HEK293 (cell line): ENCODE results near the gene TOMM5.

Experiments used
- CTCF ChIA-PET: fragments of 350-600 bp; formaldehyde crosslinking; extraction: SDS; loops from one replicate; lab custom pipeline; 2021; ENCODE audit warnings: antibody characterized with exemption; lab: Yijun Ruan, JAX
- POLR2A ChIA-PET: fragments of 300-600 bp; formaldehyde crosslinking; extraction: SDS; loops from one replicate; lab custom pipeline; 2020; ENCODE audit warnings: antibody characterized with exemption, inconsistent platforms; lab: Yijun Ruan, JAX
- H3K27ac ChIP-seq: fragments of 200-500 bp; sonication (Bioruptor generic); 2 replicates; pipeline ENCODE4 v1.5.1; 2014; ENCODE audit warnings: low read depth, low read length, control low read depth, inconsistent platforms; ENCODE audit errors: extremely low read depth
- H3K36me3 ChIP-seq, 2 experiments: fragments of 200-500 bp in 1 of 2; sonication (Bioruptor generic) in 1 of 2; 1 replicate in 1 of 2; 2 replicates in 1 of 2; pipeline ENCODE4 v1.5.1; 2014 to 2017; ENCODE audit warnings: inconsistent platforms in 2 of 2, low read length in 2 of 2; ENCODE audit not compliant: control insufficient read depth in 2 of 2, insufficient read depth in 1 of 2
- H3K4me1 ChIP-seq: fragments of 200-500 bp; sonication (Bioruptor generic); 2 replicates; pipeline ENCODE4 v1.5.1; 2014; ENCODE audit warnings: mild to moderate bottlenecking, low read length, inconsistent platforms; ENCODE audit not compliant: control insufficient read depth, insufficient read depth
- H3K4me3 ChIP-seq: 2 replicates; pipeline ENCODE4 v1.5.1; 2011; ENCODE audit warnings: low read depth, mild to moderate bottlenecking, control low read depth, low read length, moderate library complexity
- H3K9me3 ChIP-seq: fragments of 200-500 bp; sonication (Bioruptor generic); 2 replicates; pipeline ENCODE4 v1.5.1; 2014; ENCODE audit warnings: low read depth, low read length, inconsistent platforms; ENCODE audit not compliant: control insufficient read depth, insufficient read depth
- EGR2 ChIP-seq: fragments of 450-650 bp; formaldehyde crosslinking; IDR thresholded peaks from 2 replicates; pipeline ENCODE4 v1.5.1; 2016; ENCODE audit warnings: low read depth, missing biosample characterization, missing genetic modification characterization
- HOXC10 ChIP-seq: sonication (generic); formaldehyde crosslinking; IDR thresholded peaks from 2 replicates; pipeline ENCODE4 v1.8.1; 2023; ENCODE audit warnings: mild to moderate bottlenecking, missing genetic modification reagents
- KLF10 ChIP-seq: fragments of 450-650 bp; IDR thresholded peaks from 2 replicates; pipeline ENCODE4 v1.5.1; 2018; ENCODE audit warnings: missing biosample characterization, mild to moderate bottlenecking, missing genetic modification characterization
- OVOL3 ChIP-seq: fragments of 450-650 bp; formaldehyde crosslinking; IDR thresholded peaks from 2 replicates; pipeline ENCODE4 v1.5.1; 2016; ENCODE audit warnings: missing biosample characterization, missing genetic modification characterization
- WT1 ChIP-seq: fragments of 450-650 bp; formaldehyde crosslinking; IDR thresholded peaks from 2 replicates; pipeline ENCODE4 v1.5.1; 2016; ENCODE audit warnings: missing biosample characterization, missing genetic modification characterization
- YY2 ChIP-seq: fragments of 450-650 bp; formaldehyde crosslinking; IDR thresholded peaks from 2 replicates; pipeline ENCODE4 v1.5.1; 2016; ENCODE audit warnings: missing biosample characterization, missing genetic modification characterization
- ZFHX2 ChIP-seq: fragments of 450-650 bp; formaldehyde crosslinking; conservative IDR thresholded peaks from 2 replicates; pipeline ENCODE4 v1.5.1; 2016; ENCODE audit warnings: missing biosample characterization, missing genetic modification characterization
- ZNF146 ChIP-seq: fragments of 450-650 bp; formaldehyde crosslinking; IDR thresholded peaks from 2 replicates; pipeline ENCODE4 v1.5.1; 2016; ENCODE audit warnings: missing biosample characterization, missing genetic modification characterization
- ZNF2 ChIP-seq: fragments of 450-650 bp; formaldehyde crosslinking; IDR thresholded peaks from 2 replicates; pipeline ENCODE4 v1.5.1; 2016; ENCODE audit warnings: missing biosample characterization, missing genetic modification characterization
- ZNF223 ChIP-seq: fragments of 450-650 bp; formaldehyde crosslinking; IDR thresholded peaks from 2 replicates; pipeline ENCODE4 v1.5.1; 2016; ENCODE audit warnings: missing biosample characterization, missing genetic modification characterization
- ZNF37A ChIP-seq: fragments of 450-650 bp; IDR thresholded peaks from 2 replicates; pipeline ENCODE4 v1.5.1; 2018; ENCODE audit warnings: missing biosample characterization, missing genetic modification characterization
- TF ChIP-seq, protein P1 (sequence below): fragments of 450-650 bp; formaldehyde crosslinking; conservative IDR thresholded peaks from 2 replicates; pipeline ENCODE4 v1.5.1; 2016; ENCODE audit warnings: low read depth, missing biosample characterization, missing genetic modification characterization
- TF ChIP-seq, protein P2 (sequence below): fragments of 450-650 bp; formaldehyde crosslinking; IDR thresholded peaks from 2 replicates; pipeline ENCODE4 v1.5.1; 2016; ENCODE audit warnings: missing biosample characterization, missing genetic modification characterization, low read depth
- TF ChIP-seq, protein P3 (sequence below): fragments of 450-650 bp; formaldehyde crosslinking; IDR thresholded peaks from 2 replicates; pipeline ENCODE4 v1.5.1; 2016; ENCODE audit warnings: missing biosample characterization, missing genetic modification characterization
- TF ChIP-seq, protein P4 (sequence below): fragments of 450-650 bp; formaldehyde crosslinking; IDR thresholded peaks from 2 replicates; pipeline ENCODE4 v1.5.1; 2016; ENCODE audit warnings: missing biosample characterization, missing genetic modification characterization, borderline replicate concordance

TOMM5 gene

DNA sequence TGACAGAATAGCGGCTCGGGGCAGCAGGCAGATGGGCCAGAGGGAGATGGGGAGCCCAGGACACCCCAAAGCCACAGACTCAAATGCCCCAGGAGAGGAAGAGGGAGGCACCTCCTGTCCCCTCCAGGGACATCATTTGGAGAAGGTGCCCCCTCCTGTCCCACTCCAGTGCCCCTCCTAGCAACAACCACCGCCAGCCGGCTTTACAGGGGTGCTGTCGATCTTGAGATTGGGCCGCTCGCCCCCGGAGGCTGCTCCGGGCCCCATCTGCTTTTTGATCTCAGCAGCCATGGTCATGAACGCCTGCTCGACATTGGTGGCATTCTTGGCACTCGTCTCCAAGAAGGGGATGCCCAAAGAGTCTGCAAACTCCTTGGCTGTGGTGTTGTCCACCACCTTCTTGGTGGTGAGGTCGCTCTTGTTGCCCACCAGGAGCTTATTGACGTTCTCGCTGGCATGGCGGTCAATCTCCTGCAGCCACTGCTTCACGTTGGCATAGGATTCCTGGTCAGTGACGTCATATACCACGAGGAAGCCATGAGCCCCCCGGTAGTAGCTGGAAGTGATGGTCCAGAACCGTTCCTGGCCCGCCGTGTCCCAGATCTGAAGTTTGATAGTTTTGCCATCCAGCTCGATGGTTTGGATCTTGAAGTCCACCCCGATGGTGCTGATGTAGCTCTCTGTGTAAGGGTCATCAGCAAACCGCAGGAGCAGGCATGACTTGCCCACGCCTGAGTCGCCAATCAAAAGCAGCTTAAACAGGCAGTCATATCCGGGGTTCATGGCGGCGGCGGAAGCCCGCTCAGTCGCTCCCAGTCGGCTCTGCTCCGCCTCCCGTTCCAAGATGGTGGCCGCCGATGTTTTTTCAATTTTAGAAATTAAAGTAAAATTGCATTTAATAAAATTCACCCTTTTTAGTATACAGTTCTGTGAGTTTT is 44.4 kb upstream of the TOMM5 start (continued):
- TF ChIP-seq, protein P1, sequence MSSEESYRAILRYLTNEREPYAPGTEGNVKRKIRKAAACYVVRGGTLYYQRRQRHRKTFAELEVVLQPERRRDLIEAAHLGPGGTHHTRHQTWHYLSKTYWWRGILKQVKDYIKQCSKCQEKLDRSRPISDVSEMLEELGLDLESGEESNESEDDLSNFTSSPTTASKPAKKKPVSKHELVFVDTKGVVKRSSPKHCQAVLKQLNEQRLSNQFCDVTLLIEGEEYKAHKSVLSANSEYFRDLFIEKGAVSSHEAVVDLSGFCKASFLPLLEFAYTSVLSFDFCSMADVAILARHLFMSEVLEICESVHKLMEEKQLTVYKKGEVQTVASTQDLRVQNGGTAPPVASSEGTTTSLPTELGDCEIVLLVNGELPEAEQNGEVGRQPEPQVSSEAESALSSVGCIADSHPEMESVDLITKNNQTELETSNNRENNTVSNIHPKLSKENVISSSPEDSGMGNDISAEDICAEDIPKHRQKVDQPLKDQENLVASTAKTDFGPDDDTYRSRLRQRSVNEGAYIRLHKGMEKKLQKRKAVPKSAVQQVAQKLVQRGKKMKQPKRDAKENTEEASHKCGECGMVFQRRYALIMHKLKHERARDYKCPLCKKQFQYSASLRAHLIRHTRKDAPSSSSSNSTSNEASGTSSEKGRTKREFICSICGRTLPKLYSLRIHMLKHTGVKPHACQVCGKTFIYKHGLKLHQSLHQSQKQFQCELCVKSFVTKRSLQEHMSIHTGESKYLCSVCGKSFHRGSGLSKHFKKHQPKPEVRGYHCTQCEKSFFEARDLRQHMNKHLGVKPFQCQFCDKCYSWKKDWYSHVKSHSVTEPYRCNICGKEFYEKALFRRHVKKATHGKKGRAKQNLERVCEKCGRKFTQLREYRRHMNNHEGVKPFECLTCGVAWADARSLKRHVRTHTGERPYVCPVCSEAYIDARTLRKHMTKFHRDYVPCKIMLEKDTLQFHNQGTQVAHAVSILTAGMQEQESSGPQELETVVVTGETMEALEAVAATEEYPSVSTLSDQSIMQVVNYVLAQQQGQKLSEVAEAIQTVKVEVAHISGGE (tag by site-specific recombination) = no peak
- no peak for TF ChIP-seq ZFHX2 (tag by site-specific recombination)
- TF ChIP-seq ZNF146 (tag by site-specific recombination) = no peak
- no peak for TF ChIP-seq KLF10
- no peak for TF ChIP-seq WT1 (tag by site-specific recombination)
- TF ChIP-seq, protein P2, sequence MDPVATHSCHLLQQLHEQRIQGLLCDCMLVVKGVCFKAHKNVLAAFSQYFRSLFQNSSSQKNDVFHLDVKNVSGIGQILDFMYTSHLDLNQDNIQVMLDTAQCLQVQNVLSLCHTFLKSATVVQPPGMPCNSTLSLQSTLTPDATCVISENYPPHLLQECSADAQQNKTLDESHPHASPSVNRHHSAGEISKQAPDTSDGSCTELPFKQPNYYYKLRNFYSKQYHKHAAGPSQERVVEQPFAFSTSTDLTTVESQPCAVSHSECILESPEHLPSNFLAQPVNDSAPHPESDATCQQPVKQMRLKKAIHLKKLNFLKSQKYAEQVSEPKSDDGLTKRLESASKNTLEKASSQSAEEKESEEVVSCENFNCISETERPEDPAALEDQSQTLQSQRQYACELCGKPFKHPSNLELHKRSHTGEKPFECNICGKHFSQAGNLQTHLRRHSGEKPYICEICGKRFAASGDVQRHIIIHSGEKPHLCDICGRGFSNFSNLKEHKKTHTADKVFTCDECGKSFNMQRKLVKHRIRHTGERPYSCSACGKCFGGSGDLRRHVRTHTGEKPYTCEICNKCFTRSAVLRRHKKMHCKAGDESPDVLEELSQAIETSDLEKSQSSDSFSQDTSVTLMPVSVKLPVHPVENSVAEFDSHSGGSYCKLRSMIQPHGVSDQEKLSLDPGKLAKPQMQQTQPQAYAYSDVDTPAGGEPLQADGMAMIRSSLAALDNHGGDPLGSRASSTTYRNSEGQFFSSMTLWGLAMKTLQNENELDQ (tag by site-specific recombination) = no peak
- no peak for TF ChIP-seq ZNF37A (tag by site-specific recombination)
- TF ChIP-seq, protein P3, sequence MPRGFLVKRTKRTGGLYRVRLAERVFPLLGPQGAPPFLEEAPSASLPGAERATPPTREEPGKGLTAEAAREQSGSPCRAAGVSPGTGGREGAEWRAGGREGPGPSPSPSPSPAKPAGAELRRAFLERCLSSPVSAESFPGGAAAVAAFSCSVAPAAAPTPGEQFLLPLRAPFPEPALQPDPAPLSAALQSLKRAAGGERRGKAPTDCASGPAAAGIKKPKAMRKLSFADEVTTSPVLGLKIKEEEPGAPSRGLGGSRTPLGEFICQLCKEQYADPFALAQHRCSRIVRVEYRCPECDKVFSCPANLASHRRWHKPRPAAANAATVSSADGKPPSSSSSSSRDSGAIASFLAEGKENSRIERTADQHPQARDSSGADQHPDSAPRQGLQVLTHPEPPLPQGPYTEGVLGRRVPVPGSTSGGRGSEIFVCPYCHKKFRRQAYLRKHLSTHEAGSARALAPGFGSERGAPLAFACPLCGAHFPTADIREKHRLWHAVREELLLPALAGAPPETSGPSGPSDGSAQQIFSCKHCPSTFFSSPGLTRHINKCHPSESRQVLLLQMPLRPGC (tag by site-specific recombination) = no peak
- TF ChIP-seq HOXC10 (CRISPR knock-in tag) = no peak
- TF ChIP-seq YY2 (tag by site-specific recombination) = no peak
- TF ChIP-seq ZNF2 = no peak
- TF ChIP-seq OVOL3 (tag by site-specific recombination) = no peak
- no peak for TF ChIP-seq ZNF223 (tag by site-specific recombination)
- TF ChIP-seq, all 188 proteins: peak for 0

DNA sequence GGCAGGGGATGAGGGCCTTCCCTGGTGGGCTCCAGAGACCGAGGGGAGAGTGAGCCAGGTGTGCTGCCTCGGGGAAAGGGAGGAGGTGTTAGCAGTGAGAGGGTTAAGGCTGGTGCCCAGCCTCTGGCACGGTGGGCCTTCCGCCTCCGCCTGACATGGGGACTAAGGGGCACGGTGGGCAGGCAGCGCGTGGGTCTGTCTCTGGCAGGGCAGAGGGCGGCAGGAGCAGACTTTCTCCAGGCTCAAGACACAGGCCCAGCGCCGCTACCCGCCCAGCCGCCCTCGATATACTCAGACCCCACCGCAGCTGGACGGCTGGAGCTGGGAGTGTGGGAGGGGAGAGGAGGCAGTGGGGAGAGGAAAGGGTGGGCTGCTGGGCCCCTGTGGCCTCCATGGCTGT is 43.4 kb upstream of the TOMM5 start:
- POLR2A ChIA-PET = no interaction called here
- no peak overlapping the region for H3K27ac ChIP-seq
- H3K4me3 ChIP-seq = no peak overlapping the region
- TF ChIP-seq, protein P4, sequence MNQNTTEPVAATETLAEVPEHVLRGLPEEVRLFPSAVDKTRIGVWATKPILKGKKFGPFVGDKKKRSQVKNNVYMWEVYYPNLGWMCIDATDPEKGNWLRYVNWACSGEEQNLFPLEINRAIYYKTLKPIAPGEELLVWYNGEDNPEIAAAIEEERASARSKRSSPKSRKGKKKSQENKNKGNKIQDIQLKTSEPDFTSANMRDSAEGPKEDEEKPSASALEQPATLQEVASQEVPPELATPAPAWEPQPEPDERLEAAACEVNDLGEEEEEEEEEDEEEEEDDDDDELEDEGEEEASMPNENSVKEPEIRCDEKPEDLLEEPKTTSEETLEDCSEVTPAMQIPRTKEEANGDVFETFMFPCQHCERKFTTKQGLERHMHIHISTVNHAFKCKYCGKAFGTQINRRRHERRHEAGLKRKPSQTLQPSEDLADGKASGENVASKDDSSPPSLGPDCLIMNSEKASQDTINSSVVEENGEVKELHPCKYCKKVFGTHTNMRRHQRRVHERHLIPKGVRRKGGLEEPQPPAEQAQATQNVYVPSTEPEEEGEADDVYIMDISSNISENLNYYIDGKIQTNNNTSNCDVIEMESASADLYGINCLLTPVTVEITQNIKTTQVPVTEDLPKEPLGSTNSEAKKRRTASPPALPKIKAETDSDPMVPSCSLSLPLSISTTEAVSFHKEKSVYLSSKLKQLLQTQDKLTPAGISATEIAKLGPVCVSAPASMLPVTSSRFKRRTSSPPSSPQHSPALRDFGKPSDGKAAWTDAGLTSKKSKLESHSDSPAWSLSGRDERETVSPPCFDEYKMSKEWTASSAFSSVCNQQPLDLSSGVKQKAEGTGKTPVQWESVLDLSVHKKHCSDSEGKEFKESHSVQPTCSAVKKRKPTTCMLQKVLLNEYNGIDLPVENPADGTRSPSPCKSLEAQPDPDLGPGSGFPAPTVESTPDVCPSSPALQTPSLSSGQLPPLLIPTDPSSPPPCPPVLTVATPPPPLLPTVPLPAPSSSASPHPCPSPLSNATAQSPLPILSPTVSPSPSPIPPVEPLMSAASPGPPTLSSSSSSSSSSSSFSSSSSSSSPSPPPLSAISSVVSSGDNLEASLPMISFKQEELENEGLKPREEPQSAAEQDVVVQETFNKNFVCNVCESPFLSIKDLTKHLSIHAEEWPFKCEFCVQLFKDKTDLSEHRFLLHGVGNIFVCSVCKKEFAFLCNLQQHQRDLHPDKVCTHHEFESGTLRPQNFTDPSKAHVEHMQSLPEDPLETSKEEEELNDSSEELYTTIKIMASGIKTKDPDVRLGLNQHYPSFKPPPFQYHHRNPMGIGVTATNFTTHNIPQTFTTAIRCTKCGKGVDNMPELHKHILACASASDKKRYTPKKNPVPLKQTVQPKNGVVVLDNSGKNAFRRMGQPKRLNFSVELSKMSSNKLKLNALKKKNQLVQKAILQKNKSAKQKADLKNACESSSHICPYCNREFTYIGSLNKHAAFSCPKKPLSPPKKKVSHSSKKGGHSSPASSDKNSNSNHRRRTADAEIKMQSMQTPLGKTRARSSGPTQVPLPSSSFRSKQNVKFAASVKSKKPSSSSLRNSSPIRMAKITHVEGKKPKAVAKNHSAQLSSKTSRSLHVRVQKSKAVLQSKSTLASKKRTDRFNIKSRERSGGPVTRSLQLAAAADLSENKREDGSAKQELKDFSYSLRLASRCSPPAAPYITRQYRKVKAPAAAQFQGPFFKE (tag by site-specific recombination) = no peak
- TF ChIP-seq EGR2 (tag by site-specific recombination) = 0 out of 2 replicates have a peak, but pooled peaks have one; percentile 9
- H3K36me3 ChIP-seq = no peaks in the 10 kb centered on the region
- CTCF ChIA-PET = no interaction called here
- no peaks in the 10 kb centered on the region for H3K9me3 ChIP-seq
- H3K4me1 ChIP-seq = no peaks in the 10 kb centered on the region
